HepG2 (cell line): Measurements from ENCODE around the gene TLR5. TPM values are rescaled to one million over a fixed set of nuclear protein-coding genes. Genes with fewer than 3 reads are reported as not detected.
A peak's percentile ranks its signal among the peaks of the same experiment; 100 is the strongest.

ENCODE experiments used
- ATAC-seq: fragments of 200-7000 bp; cut with Tn5 transposase; 3 replicates; pipeline ENCODE4 v1.9.1; 2020; ENCODE audit warnings: mild to moderate bottlenecking, moderate library complexity
- BruUV-seq: library from RNA; stranded (reverse); fragments of 400-500 nt; replicated peaks from 2 replicates; lab custom pipeline; 2021; lab: Mats Ljungman, UMichigan
- CTCF ChIA-PET: fragments of 300-600 bp; formaldehyde crosslinking; extraction: SDS; loops from one replicate; lab custom pipeline; 2021; ENCODE audit warnings: low total read pairs, inconsistent platforms, low intra/inter-chr PET ratio; lab: Yijun Ruan, JAX
- POLR2A ChIA-PET: fragments of 350-600 bp; sonication (Branson Sonifier 250); formaldehyde crosslinking; loops from one replicate; lab custom pipeline; 2020; ENCODE audit warnings: antibody characterized with exemption, inconsistent platforms; lab: Yijun Ruan, JAX
- DNase-seq: peaks from one replicate; pipeline ENCODE4 v3.0.0-alpha.2; 2015; ENCODE audit warnings: low spot score
- FAIRE-seq: peaks from 3 replicates; lab custom pipeline; 2011; peaks lifted over from hg19 to GRCh38; lab: Jason Lieb, UNC
- H2AFZ ChIP-seq: one replicate; pipeline ENCODE4 v1.6.1; 2011; ENCODE audit warnings: low read length, inconsistent platforms
- H3K27ac ChIP-seq: fragments of 300-600 bp; 3 replicates; pipeline ENCODE4 v1.8.0; 2011; ENCODE audit warnings: mixed run types, mild to moderate bottlenecking, mixed read lengths, low read length, inconsistent platforms; ENCODE audit not compliant: insufficient read depth; ENCODE audit errors: extremely low read length
- H3K27me3 ChIP-seq, 2 experiments: fragments of 200-600 bp in 1 of 2; 2 replicates in 1 of 2; 3 replicates in 1 of 2; pipeline versions ENCODE4 v1.6.0 to v1.8.0; 2011; ENCODE audit warnings: low read length in 2 of 2, mild to moderate bottlenecking in 2 of 2, moderate library complexity in 2 of 2, inconsistent platforms in 1 of 2; ENCODE audit not compliant: insufficient read depth in 2 of 2, control insufficient read depth in 1 of 2
- H3K36me3 ChIP-seq, 2 experiments: fragments of 200-600 bp in 1 of 2; replicated peaks in 1 of 2; 2 replicates in 1 of 2; 3 replicates in 1 of 2; pipeline versions ENCODE4 v1.5.1 to v1.8.0; 2011; ENCODE audit warnings: low read length in 2 of 2, inconsistent platforms in 1 of 2; ENCODE audit not compliant: insufficient read depth in 2 of 2, control insufficient read depth in 1 of 2
- H3K4me1 ChIP-seq: 2 replicates; pipeline ENCODE4 v1.5.1; 2012; ENCODE audit warnings: low read length, inconsistent platforms; ENCODE audit not compliant: insufficient read depth
- H3K4me2 ChIP-seq: 2 replicates; pipeline ENCODE4 v1.6.0; 2011; ENCODE audit warnings: low read depth, low read length, inconsistent platforms
- H3K4me3 ChIP-seq, 3 experiments: fragments of 200-600 bp in 1 of 3; sonication (generic), shearing (Covaris generic) in 1 of 3; replicated peaks in 1 of 3; 2 replicates each; pipeline ENCODE4 v1.5.1; 2011 to 2016; ENCODE audit warnings: low read length in 3 of 3, inconsistent platforms in 2 of 3, low read depth in 2 of 3, mild to moderate bottlenecking in 2 of 3, control low read depth in 1 of 3, mixed read lengths in 1 of 3; ENCODE audit not compliant: insufficient read depth in 1 of 3
- H3K79me2 ChIP-seq: one replicate; pipeline ENCODE4 v1.6.1; 2011; ENCODE audit warnings: low read length, inconsistent platforms; ENCODE audit not compliant: insufficient read depth
- H3K9ac ChIP-seq: 2 replicates; pipeline ENCODE4 v1.6.0; 2011; ENCODE audit warnings: mild to moderate bottlenecking, low read depth, low read length, inconsistent platforms; ENCODE audit not compliant: insufficient read depth
- H3K9me3 ChIP-seq: 2 replicates; pipeline ENCODE4 v1.5.1; 2012; ENCODE audit warnings: mild to moderate bottlenecking, low read length
- H4K20me1 ChIP-seq: 2 replicates; pipeline ENCODE4 v1.6.0; 2011; ENCODE audit warnings: inconsistent platforms, mild to moderate bottlenecking, low read length, moderate library complexity; ENCODE audit not compliant: insufficient read depth
- CTCF ChIP-seq: sonication (generic); formaldehyde crosslinking; IDR thresholded peaks from 2 replicates; pipeline ENCODE4 v1.5.0; 2020; ENCODE audit warnings: mild to moderate bottlenecking, missing genetic modification reagents, moderate library complexity
- ELK4 ChIP-seq: sonication (generic); formaldehyde crosslinking; IDR thresholded peaks from 2 replicates; pipeline ENCODE4 v1.9.0; 2021; ENCODE audit warnings: missing genetic modification reagents, borderline replicate concordance
- HDAC1 ChIP-seq: sonication (generic); formaldehyde crosslinking; IDR thresholded peaks from 2 replicates; pipeline ENCODE4 v1.5.1; 2020; ENCODE audit warnings: mild to moderate bottlenecking, missing genetic modification reagents
- NFE2L1 ChIP-seq: sonication (generic); formaldehyde crosslinking; IDR thresholded peaks from 2 replicates; pipeline ENCODE4 v1.4.0; 2020; ENCODE audit warnings: missing genetic modification reagents, mild to moderate bottlenecking, borderline replicate concordance
- NR1H2 ChIP-seq: sonication (generic); formaldehyde crosslinking; IDR thresholded peaks from 2 replicates; pipeline ENCODE4 v1.8.1; 2022; ENCODE audit warnings: low read depth, missing genetic modification reagents, borderline replicate concordance
- SOX6 ChIP-seq, 2 experiments: fragments of 450-650 bp in 1 of 2; sonication (generic) in 1 of 2; formaldehyde crosslinking in 1 of 2; IDR thresholded peaks; 2 replicates each; pipeline versions ENCODE4 v1.4.0 to v1.6.1; 2017 to 2020; ENCODE audit warnings: antibody characterized with exemption in 1 of 2, mild to moderate bottlenecking in 1 of 2, missing genetic modification reagents in 1 of 2
- ZNF776 ChIP-seq: sonication (generic); formaldehyde crosslinking; IDR thresholded peaks from 2 replicates; pipeline ENCODE4 v1.4.0; 2020; ENCODE audit warnings: mild to moderate bottlenecking, missing genetic modification reagents
- WGBS: methylation state at CpG from one replicate; pipeline ENCODE4 v1.1.6; 2017; ENCODE audit warnings: low lambda C conversion rate; 5-methylcytosine and 5-hydroxymethylcytosine counted together
- in situ Hi-C: cut with HindIII; loops from 2 replicates; pipeline ENCODE4 v1.10.0; 2017; ENCODE audit warnings: low pct_unique_long_range_greater_than_20kb; ENCODE audit not compliant: extremely low pct_ligation_motif_present
- intact Hi-C: fragments of 100-400 bp; cut with micrococcal nuclease; formaldehyde crosslinking; loops from one replicate; pipeline ENCODE4 v1.10.0; 2022; ENCODE audit not compliant: unreplicated experiment
- polyA plus RNA-seq, 8 experiments: library from polyadenylated mRNA; depleted of rRNA in 3 of 8; stranded (reverse) in 7 of 8; unstranded in 1 of 8; fragments of >200 nt; fragmentation: Illumina TruSeq in 4 of 8; extraction: Trizol in 4 of 8; gene quantifications; 2 replicates each; pipeline versions ENCODE4 v1.2.1 to v1.2.3, GENCODE V29; 2011 to 2016; ENCODE audit warnings: low read depth in 4 of 8, missing spikeins in 1 of 8, mixed read lengths in 1 of 8; ENCODE audit not compliant: insufficient read depth in 1 of 8
- total RNA-seq, 5 experiments: library from RNA; depleted of rRNA; stranded (reverse); fragments of >200 nt; fragmentation: Illumina TruSeq; extraction: Trizol; gene quantifications; 2 replicates each; pipeline ENCODE4 v1.2.3, GENCODE V29; 2016; ENCODE audit warnings: low read depth in 1 of 5

TLR5 gene
- total and polyA plus RNA-seq, 2 of the 13 experiments (the other 11 are each of a cell fraction or from before 2014, with no cell fraction given) = not detected

- ChIA-PET POLR2A (no interaction called here), CTCF (no interaction called here)
- no peaks in the 10 kb centered on the region for H3K9me3 ChIP-seq
- H3K36me3 ChIP-seq = no peaks in the 10 kb centered on the region
- H3K27ac ChIP-seq = no peak overlapping the region
- in situ Hi-C loops = loop anchor here (25.0 kb wide), 1 partner anchor 615 kb away; no protein-coding TSS in a partner anchor
- BruUV-seq = no TSS peak
- H4K20me1 ChIP-seq = no peaks in the 10 kb centered on the region
- no peak overlapping the region for H2AFZ ChIP-seq
- intact Hi-C loops = no loop called here
- no peak for ATAC-seq
- H3K79me2 ChIP-seq = no peaks in the 10 kb centered on the region
- no peak for FAIRE-seq
- DNase-seq = no peak
- TF ChIP-seq ELK4 = no peak
- TF ChIP-seq CTCF = 0 out of 2 replicates have a peak, but pooled peaks have one; percentile 3
- no peak overlapping the region for H3K9ac ChIP-seq
- no peak overlapping the region for H3K4me3 ChIP-seq
- no peaks in the 10 kb centered on the region for H3K4me1 ChIP-seq
- 25% methylated on average over 6 of the region's 16 CpGs for WGBS
- peaks cover 0 to 11% of the 10 kb centered on the region in 2 experiments; a peak in 2 of 5 replicates for H3K27me3 ChIP-seq
- H3K4me2 ChIP-seq = no peak overlapping the region
Observed at GRCh38 chr1:223077247-223077833, 65.7 kb downstream of the TLR5 start.

GRCh38 chr1:223076362-223076761 is 66.7 kb downstream of the TLR5 start:
- FAIRE-seq (no peak), DNase-seq (no peak), ATAC-seq (no peak)
- Histone ChIP-seq H3K27ac (no peak overlapping the region), H3K79me2 (no peaks in the 10 kb centered on the region), H3K9ac (no peak overlapping the region), H4K20me1 (no peaks in the 10 kb centered on the region), H3K4me1 (no peaks in the 10 kb centered on the region), H3K27me3 (peaks cover 0 to 17% of the 10 kb centered on the region in 2 experiments; a peak in 2 of 5 replicates), H3K9me3 (no peaks in the 10 kb centered on the region), H3K4me2 (no peak overlapping the region), H3K4me3 (no peak overlapping the region), H2AFZ (no peak overlapping the region), H3K36me3 (no peaks in the 10 kb centered on the region)
- TF ChIP-seq NR1H2 (no peak), HDAC1 (CRISPR knock-in tag) (no peak), ZNF776 (CRISPR knock-in tag) (no peak), NFE2L1 (CRISPR knock-in tag) (no peak), SOX6 (IDR thresholded peaks at IDR 0.05) (no peak), SOX6 (CRISPR knock-in tag; IDR thresholded peaks at IDR 0.05) (no peak)
- no TSS peak for BruUV-seq
- POLR2A ChIA-PET = no interaction called here
- WGBS = 51% methylated on average over 6 of the region's 6 CpGs
- CTCF ChIA-PET = no interaction called here
- in situ Hi-C loops (loop anchor here (25.0 kb wide), 1 partner anchor 614 kb away; no protein-coding TSS in a partner anchor), intact Hi-C loops (no loop called here)
